Neural progenitor cell (in vitro differentiated cells): ENCODE results near the gene POLR2H. TPM values are rescaled to one million over a fixed set of nuclear protein-coding genes. Genes with fewer than 3 reads are reported as not detected.

Experiments
- DNase-seq: peaks from one replicate; pipeline ENCODE4 v3.0.0-alpha.2; 2016; ENCODE audit warnings: low spot score
- H2AFZ ChIP-seq: fragments of 200-600 bp; sonication (generic); replicated peaks from 2 replicates; pipeline ENCODE4 v1.6.1; 2016; ENCODE audit warnings: antibody characterized with exemption
- H3F3A ChIP-seq: fragments of 200-600 bp; sonication (generic); 2 replicates; pipeline ENCODE4 v1.6.1; 2016; ENCODE audit warnings: antibody characterized with exemption, low read depth
- H3K27ac ChIP-seq: fragments of 200-600 bp; sonication (generic); 2 replicates; pipeline ENCODE4 v1.5.1; 2016; ENCODE audit warnings: mild to moderate bottlenecking
- H3K27me3 ChIP-seq: fragments of 200-600 bp; sonication (generic); 2 replicates; pipeline ENCODE4 v1.6.1; 2016; ENCODE audit warnings: mild to moderate bottlenecking, moderate library complexity
- H3K36me3 ChIP-seq: fragments of 200-600 bp; sonication (generic); 2 replicates; pipeline ENCODE4 v1.5.1; 2016
- H3K4me1 ChIP-seq: fragments of 200-600 bp; sonication (generic); 2 replicates; pipeline ENCODE4 v1.6.1; 2016; ENCODE audit warnings: mixed run types
- H3K4me2 ChIP-seq: fragments of 200-600 bp; sonication (generic); 2 replicates; pipeline ENCODE4 v1.6.1; 2016
- H3K4me3 ChIP-seq: fragments of 200-600 bp; sonication (generic); 2 replicates; pipeline ENCODE4 v1.5.1; 2016
- H3K79me2 ChIP-seq: fragments of 200-600 bp; sonication (generic); 2 replicates; pipeline ENCODE4 v1.6.1; 2016; ENCODE audit warnings: low read depth
- H3K9ac ChIP-seq: fragments of 200-600 bp; sonication (generic); 2 replicates; pipeline ENCODE4 v1.6.1; 2016
- H3K9me3 ChIP-seq: fragments of 200-600 bp; sonication (generic); 2 replicates; pipeline ENCODE4 v1.5.1; 2016; ENCODE audit warnings: low read depth
- H4K20me1 ChIP-seq: fragments of 200-600 bp; sonication (generic); 2 replicates; pipeline ENCODE4 v1.6.1; 2016; ENCODE audit warnings: low read depth
- H3K27ac Mint-ChIP-seq: 3 replicates; pipeline ENCODE4 v1.8.0; 2021; ENCODE audit warnings: mixed read lengths
- H3K27me3 Mint-ChIP-seq: 2 replicates; pipeline ENCODE4 v1.8.0; 2022; ENCODE audit warnings: low read depth, mild to moderate bottlenecking, inconsistent platforms, moderate library complexity, mixed read lengths; ENCODE audit not compliant: insufficient read depth
- H3K36me3 Mint-ChIP-seq: 3 replicates; pipeline ENCODE4 v1.8.0; 2021; ENCODE audit warnings: mixed read lengths
- H3K4me1 Mint-ChIP-seq: 3 replicates; pipeline ENCODE4 v1.8.0; 2021; ENCODE audit warnings: mixed read lengths
- H3K4me3 Mint-ChIP-seq: 3 replicates; pipeline ENCODE4 v1.8.0; 2021; ENCODE audit warnings: mild to moderate bottlenecking, moderate library complexity, mixed read lengths
- H3K9me3 Mint-ChIP-seq: 3 replicates; pipeline ENCODE4 v1.8.0; 2020; ENCODE audit warnings: mixed read lengths
- CTCF ChIP-seq: fragments of 200-600 bp; sonication (generic); IDR thresholded peaks from 2 replicates; pipeline ENCODE4 v1.5.1; 2017; ENCODE audit warnings: antibody characterized with exemption, mild to moderate bottlenecking
- EZH2 ChIP-seq: fragments of 200-600 bp; sonication (generic); IDR thresholded peaks from 2 replicates; pipeline ENCODE4 v1.6.1; 2017; ENCODE audit warnings: antibody characterized with exemption, mild to moderate bottlenecking, moderate library complexity
- EZH2phosphoT487 ChIP-seq: fragments of 200-600 bp; sonication (generic); IDR thresholded peaks from 2 replicates; pipeline ENCODE4 v1.6.1; 2017; ENCODE audit warnings: antibody characterized with exemption
- total RNA-seq: library from RNA; depleted of rRNA; stranded (reverse); fragments of >200 nt; gene quantifications from 2 replicates; pipeline ENCODE4 v1.2.3, GENCODE V29; 2015; ENCODE audit warnings: low replicate concordance

POLR2H gene
- total RNA-seq, 1 donor from 2014 or later: 173 TPM

- peaks cover 35% of the 10 kb centered on the region for H3K27me3 Mint-ChIP-seq
- H3K4me1 Mint-ChIP-seq: peaks cover 24% of the 10 kb centered on the region
- H3K27ac Mint-ChIP-seq: peak overlapping the region; percentile 7
- Histone ChIP-seq H2AFZ (no peak overlapping the region), H3K4me2 (peak overlapping the region; percentile 72), H3K4me1 (peaks cover 34% of the 10 kb centered on the region), H3K9me3 (no peaks in the 10 kb centered on the region), H3K27me3 (peaks cover 49% of the 10 kb centered on the region), H3K9ac (no peak overlapping the region), H3K36me3 (no peaks in the 10 kb centered on the region), H3F3A (peaks cover 32% of the 10 kb centered on the region), H4K20me1 (peaks cover 8% of the 10 kb centered on the region), H3K4me3 (peak overlapping the region; percentile 48), H3K79me2 (no peaks in the 10 kb centered on the region), H3K27ac (no peak overlapping the region)
- TF ChIP-seq EZH2phosphoT487 (no peak), EZH2 (no peak), CTCF (no peak)
- H3K9me3 Mint-ChIP-seq: no peaks in the 10 kb centered on the region
- peak overlapping the region; percentile 85 for H3K4me3 Mint-ChIP-seq
- no peaks in the 10 kb centered on the region for H3K36me3 Mint-ChIP-seq
- DNase-seq: no peak
These were observed 17.3 kb downstream of the POLR2H start for GRCh38 chr3:184378651-184379357.

- peak within 1 kb of the TSS; percentile 78 for H2AFZ ChIP-seq
- H3K27ac ChIP-seq: no peak within 1 kb of the TSS
- H3K27me3 ChIP-seq: peaks cover 49% of the 10 kb centered on the region
- no peak for TF ChIP-seq CTCF
- no peak for TF ChIP-seq EZH2phosphoT487
- no peak for TF ChIP-seq EZH2
- peak; percentile 59 for DNase-seq
- no peaks in the 10 kb centered on the region for H3K79me2 ChIP-seq
- no peak within 1 kb of the TSS for H3K9ac ChIP-seq
- H3K4me2 ChIP-seq: peak within 1 kb of the TSS; percentile 88
- Mint-ChIP-seq H3K27me3 (peaks cover 42% of the 10 kb centered on the region), H3K36me3 (no peaks in the 10 kb centered on the region), H3K9me3 (no peaks in the 10 kb centered on the region), H3K4me1 (peaks cover 24% of the 10 kb centered on the region), H3K27ac (peak within 1 kb of the TSS; percentile 7), H3K4me3 (peak within 1 kb of the TSS; percentile 85)
- H3K4me1 ChIP-seq: peaks cover 34% of the 10 kb centered on the region
- peaks cover 8% of the 10 kb centered on the region for H4K20me1 ChIP-seq
- H3F3A ChIP-seq: peaks cover 32% of the 10 kb centered on the region
- no peaks in the 10 kb centered on the region for H3K36me3 ChIP-seq
- peak within 1 kb of the TSS; percentile 67 for H3K4me3 ChIP-seq
- H3K9me3 ChIP-seq: no peaks in the 10 kb centered on the region
These were observed 18.1 kb downstream of the POLR2H start, which contains the start of gene CHRD for GRCh38 chr3:184379358-184380184. TSS of gene CHRD (plus strand) at chr3:184380054. CDS start at chr3:184380319, 265 bp downstream.

- DNase-seq: peak; percentile 85
- Histone ChIP-seq H4K20me1 (peaks cover 8% of the 10 kb centered on the region), H2AFZ (peak overlapping the region; percentile 78), H3K27me3 (peaks cover 49% of the 10 kb centered on the region), H3K9me3 (no peaks in the 10 kb centered on the region), H3K9ac (no peak overlapping the region), H3K4me3 (peak overlapping the region; percentile 67), H3K4me1 (peaks cover 34% of the 10 kb centered on the region), H3K27ac (no peak overlapping the region), H3K79me2 (no peaks in the 10 kb centered on the region), H3F3A (peaks cover 32% of the 10 kb centered on the region), H3K4me2 (peak overlapping the region; percentile 88), H3K36me3 (no peaks in the 10 kb centered on the region)
- no peaks in the 10 kb centered on the region for H3K36me3 Mint-ChIP-seq
- peaks cover 24% of the 10 kb centered on the region for H3K4me1 Mint-ChIP-seq
- H3K9me3 Mint-ChIP-seq: no peaks in the 10 kb centered on the region
- H3K27me3 Mint-ChIP-seq: peaks cover 45% of the 10 kb centered on the region
- no peak overlapping the region for H3K27ac Mint-ChIP-seq
- no peak overlapping the region for H3K4me3 Mint-ChIP-seq
- no peak for TF ChIP-seq CTCF
- TF ChIP-seq EZH2: no peak
- TF ChIP-seq EZH2phosphoT487: no peak
These were observed 18.7 kb downstream of the POLR2H start for GRCh38 chr3:184380185-184380626.
